ENCODE data around the gene ARHGAP6.

DNA sequence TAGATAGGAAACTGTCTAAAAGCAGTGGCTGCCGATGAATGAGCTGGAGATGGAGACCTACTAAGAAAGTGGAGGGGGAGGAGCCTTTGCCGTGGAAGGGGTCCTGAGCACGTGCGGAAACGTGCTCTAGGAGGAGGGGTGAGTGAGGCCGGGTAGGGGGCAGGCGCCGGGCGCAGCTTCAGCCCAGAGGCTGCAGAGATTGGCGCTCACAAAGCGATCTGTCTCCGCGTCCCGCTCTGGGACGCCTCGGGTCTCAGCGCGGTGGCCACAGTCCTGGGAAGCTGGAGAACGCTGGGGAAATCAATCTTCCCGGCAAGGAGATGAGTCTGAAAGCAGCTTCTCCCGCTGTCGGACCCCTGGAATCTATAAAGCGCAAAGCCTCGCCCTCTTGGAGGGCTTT is 444 bp upstream of the ARHGAP6 start:
- TF ChIP-seq POLR2A (IDR thresholded peaks at IDR 0.05): no peak
- TF ChIP-seq, protein P1, sequence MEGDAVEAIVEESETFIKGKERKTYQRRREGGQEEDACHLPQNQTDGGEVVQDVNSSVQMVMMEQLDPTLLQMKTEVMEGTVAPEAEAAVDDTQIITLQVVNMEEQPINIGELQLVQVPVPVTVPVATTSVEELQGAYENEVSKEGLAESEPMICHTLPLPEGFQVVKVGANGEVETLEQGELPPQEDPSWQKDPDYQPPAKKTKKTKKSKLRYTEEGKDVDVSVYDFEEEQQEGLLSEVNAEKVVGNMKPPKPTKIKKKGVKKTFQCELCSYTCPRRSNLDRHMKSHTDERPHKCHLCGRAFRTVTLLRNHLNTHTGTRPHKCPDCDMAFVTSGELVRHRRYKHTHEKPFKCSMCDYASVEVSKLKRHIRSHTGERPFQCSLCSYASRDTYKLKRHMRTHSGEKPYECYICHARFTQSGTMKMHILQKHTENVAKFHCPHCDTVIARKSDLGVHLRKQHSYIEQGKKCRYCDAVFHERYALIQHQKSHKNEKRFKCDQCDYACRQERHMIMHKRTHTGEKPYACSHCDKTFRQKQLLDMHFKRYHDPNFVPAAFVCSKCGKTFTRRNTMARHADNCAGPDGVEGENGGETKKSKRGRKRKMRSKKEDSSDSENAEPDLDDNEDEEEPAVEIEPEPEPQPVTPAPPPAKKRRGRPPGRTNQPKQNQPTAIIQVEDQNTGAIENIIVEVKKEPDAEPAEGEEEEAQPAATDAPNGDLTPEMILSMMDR (IDR thresholded peaks at IDR 0.05): no peak

All from heart left ventricle (tissue), 13 donors.